SJSA1 (cell line): ENCODE results near the gene DHRS11. TPM values are rescaled to one million over a fixed set of nuclear protein-coding genes. Genes with fewer than 3 reads are reported as not detected.
"Not testable (repeated sequence)": the region's sequence is repeated elsewhere in the genome, so short reads cannot be mapped to it uniquely, and the experiment has no call there.

Source experiments
- DNase-seq, 2 experiments: peaks; one replicate each; pipeline ENCODE4 v3.0.0-alpha.2; 2015 to 2020; ENCODE audit warnings: low spot score in 2 of 2, low read depth in 1 of 2
- H3K27ac ChIP-seq: fragments of 250-450 bp; sonication (Bioruptor Pico); 2 replicates; pipeline ENCODE4 v1.5.1; 2020; ENCODE audit warnings: mild to moderate bottlenecking, moderate library complexity
- H3K27me3 ChIP-seq: fragments of 250-450 bp; sonication (Bioruptor Pico); replicated peaks from 2 replicates; pipeline ENCODE4 v1.5.1; 2020; ENCODE audit warnings: mild to moderate bottlenecking, moderate library complexity
- H3K36me3 ChIP-seq: fragments of 250-450 bp; sonication (Bioruptor Pico); 2 replicates; pipeline ENCODE4 v1.5.1; 2020; ENCODE audit warnings: mild to moderate bottlenecking
- H3K4me1 ChIP-seq: fragments of 250-450 bp; sonication (Bioruptor Pico); replicated peaks from 2 replicates; pipeline ENCODE4 v1.6.1; 2021; ENCODE audit warnings: mild to moderate bottlenecking
- H3K4me3 ChIP-seq: fragments of 250-450 bp; sonication (Bioruptor Pico); 2 replicates; pipeline ENCODE4 v1.5.1; 2020; ENCODE audit warnings: mild to moderate bottlenecking
- H3K9me3 ChIP-seq: fragments of 250-450 bp; sonication (Bioruptor Pico); replicated peaks from 2 replicates; pipeline ENCODE4 v1.5.1; 2020; ENCODE audit warnings: mild to moderate bottlenecking
- total RNA-seq: library from RNA; depleted of rRNA; stranded (reverse); fragments of >200 nt; shearing (Covaris generic); gene quantifications from 2 replicates; pipeline ENCODE4 v1.2.3, GENCODE V29; 2014

Gene DHRS11
- total RNA-seq, 1 experiment from 2014 or later, result 8.0 TPM

DNA sequence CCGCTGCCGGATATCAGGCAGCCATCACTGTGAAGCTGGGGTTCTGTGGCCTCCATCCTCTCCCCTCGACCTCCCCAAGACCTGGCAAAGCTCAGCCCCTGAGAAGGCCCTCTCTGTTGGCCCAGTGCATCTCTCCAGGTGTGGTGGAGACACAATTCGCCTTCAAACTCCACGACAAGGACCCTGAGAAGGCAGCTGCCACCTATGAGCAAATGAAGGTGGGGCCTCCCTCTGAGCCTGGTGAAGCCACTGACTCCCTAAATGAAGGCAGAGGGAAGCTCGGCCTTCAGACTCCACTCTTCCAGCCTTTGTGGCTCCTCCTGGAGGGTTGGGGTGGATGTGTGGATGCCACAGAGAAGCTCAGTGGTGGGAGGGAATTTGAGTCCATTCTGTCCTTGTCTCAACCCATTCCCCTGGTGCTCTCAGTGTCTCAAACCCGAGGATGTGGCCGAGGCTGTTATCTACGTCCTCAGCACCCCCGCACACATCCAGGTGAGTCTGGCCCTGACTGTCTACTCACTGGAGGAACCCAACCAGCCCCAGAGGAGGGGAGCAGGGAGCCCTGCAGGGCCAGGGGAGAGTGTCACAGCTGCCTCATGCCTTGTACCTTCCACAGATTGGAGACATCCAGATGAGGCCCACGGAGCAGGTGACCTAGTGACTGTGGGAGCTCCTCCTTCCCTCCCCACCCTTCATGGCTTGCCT is 8.0 kb downstream of the DHRS11 start:
- Histone ChIP-seq H3K4me3 (no peak overlapping the region), H3K9me3 (no peaks in the 10 kb centered on the region), H3K4me1 (peaks cover 14% of the 10 kb centered on the region), H3K27ac (no peak overlapping the region), H3K27me3 (no peaks in the 10 kb centered on the region), H3K36me3 (peaks cover 14% of the 10 kb centered on the region; the same call in 1 of the 2 replicates)
- no peak for DNase-seq

- no peak overlapping the region for H3K27ac ChIP-seq
- H3K4me3 ChIP-seq, result no peak overlapping the region
- H3K27me3 ChIP-seq, result no peaks in the 10 kb centered on the region
- peaks cover 14% of the 10 kb centered on the region; the same call in 1 of the 2 replicates for H3K36me3 ChIP-seq
- no peak for DNase-seq
- H3K9me3 ChIP-seq, result no peaks in the 10 kb centered on the region
- H3K4me1 ChIP-seq, result peaks cover 14% of the 10 kb centered on the region
Observed at GRCh38 chr17:36600465-36600864, 8.8 kb downstream of the DHRS11 start.

- peak overlapping the region; percentile 76 for H3K4me3 ChIP-seq
- no peaks in the 10 kb centered on the region for H3K9me3 ChIP-seq
- H3K4me1 ChIP-seq, result peaks cover 14% of the 10 kb centered on the region
- peaks cover 12% of the 10 kb centered on the region; the same call in 1 of the 2 replicates for H3K36me3 ChIP-seq
- no peaks in the 10 kb centered on the region for H3K27me3 ChIP-seq
- peak overlapping the region; percentile 78 for H3K27ac ChIP-seq
- no peak for DNase-seq
Observed at GRCh38 chr17:36600936-36601302, 9.2 kb downstream of the DHRS11 start.

DNA sequence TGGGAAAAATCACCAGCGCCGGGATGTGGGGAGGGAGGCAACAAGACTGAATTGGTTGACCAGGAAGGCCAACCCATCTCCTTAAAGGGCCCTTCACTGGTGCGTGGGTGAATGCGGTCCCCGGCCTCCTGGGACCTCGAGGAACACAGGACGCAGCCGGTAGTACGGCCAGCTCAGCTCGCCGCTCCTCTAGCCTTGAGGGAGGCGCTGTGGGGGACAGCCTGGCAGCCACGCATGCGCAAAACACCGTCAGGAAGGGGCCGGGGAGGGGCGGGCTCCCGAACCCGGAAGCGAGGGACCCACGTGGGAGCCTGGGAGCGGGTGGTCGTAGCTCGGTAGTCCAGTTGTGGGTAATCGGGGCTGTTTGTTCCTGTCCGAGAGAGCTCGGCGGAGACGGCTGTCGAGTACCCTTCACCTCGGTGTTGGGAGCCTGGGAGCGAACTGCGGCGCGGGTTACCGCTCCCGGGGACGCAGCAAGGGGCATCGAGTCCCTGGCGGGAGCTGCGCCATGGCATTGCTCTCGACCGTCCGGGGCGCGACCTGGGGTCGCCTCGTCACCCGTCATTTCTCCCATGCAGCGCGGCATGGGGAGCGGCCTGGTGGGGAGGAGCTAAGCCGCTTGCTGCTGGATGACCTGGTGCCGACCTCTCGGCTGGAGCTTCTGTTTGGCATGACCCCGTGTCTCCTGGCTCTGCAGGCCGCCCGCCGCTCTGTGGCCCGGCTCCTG is 9.8 kb downstream of the DHRS11 start, which contains the start of gene MRM1:
MRM1 (plus strand) TSS at position 281 of the 727 bp plus-strand sequence; CDS start at position 509, 228 bp downstream.
- Histone ChIP-seq H3K9me3 (no peaks in the 10 kb centered on the region), H3K27ac (peak within 1 kb of the TSS; percentile 78), H3K27me3 (no peaks in the 10 kb centered on the region), H3K4me3 (peak within 1 kb of the TSS; percentile 76), H3K36me3 (peaks cover 12% of the 10 kb centered on the region; the same call in 1 of the 2 replicates), H3K4me1 (peaks cover 14% of the 10 kb centered on the region)
- peak; percentile 95 to 96 for DNase-seq

DNA sequence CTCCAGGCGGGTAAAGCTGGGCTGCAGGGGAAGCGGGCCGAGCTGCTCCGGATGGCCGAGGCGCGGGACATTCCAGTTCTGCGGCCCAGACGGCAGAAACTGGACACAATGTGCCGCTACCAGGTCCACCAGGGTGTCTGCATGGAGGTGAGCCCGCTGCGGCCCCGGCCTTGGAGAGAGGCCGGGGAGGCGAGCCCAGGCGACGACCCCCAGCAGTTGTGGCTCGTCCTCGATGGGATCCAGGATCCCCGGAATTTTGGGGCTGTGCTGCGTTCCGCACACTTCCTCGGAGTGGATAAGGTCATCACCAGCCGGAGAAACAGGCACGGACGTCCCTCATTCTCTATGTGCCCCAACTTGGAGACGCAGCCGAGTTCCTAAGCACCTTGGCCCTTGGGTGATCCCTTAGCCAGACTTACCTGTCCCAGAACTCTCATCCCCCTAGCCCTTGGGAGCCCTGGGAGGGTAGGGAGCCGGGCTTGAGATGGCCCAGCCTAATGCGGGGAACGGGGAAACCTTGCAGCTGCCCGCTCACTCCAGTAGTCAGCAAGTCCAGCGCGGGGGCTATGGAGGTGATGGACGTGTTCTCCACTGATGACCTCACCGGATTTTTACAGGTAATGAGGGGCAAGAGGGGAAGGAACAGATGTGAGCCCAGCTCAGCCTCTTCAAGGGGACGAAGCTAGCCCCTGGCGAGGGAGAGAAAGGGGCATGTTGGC is 10.5 kb downstream of the DHRS11 start:
- peak overlapping the region; percentile 78 for H3K27ac ChIP-seq

DNA sequence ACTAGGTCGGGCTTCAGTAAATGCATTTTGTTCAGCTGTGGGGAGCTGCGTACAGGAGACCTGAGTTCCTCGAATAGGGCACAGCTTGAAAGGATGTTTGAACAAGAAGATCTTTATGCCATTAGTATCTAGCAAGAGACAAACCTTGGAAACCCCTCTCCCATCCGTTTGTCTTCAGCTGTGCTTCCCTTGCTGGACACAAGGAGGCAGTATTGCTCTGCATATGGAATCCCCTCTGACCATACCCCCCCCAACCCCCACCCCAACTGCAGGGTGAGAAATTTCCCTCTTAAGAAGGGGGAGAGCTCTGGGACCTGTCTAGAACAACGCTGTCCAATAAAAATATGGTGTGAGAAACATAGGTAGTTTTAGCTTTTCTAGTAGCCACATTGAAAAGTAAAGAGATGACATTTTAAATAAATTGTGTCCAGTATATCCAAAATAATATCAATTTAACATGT is 11.3 kb downstream of the DHRS11 start:
- peak; percentile 60 to 74 for DNase-seq
- Histone ChIP-seq H3K27me3 (no peaks in the 10 kb centered on the region), H3K4me1 (peaks cover 14% of the 10 kb centered on the region), H3K9me3 (no peaks in the 10 kb centered on the region), H3K4me3 (peak overlapping the region; percentile 76), H3K27ac (no peak overlapping the region), H3K36me3 (peaks cover 12% of the 10 kb centered on the region; the same call in 1 of the 2 replicates)

More for the DNA sequence above, 10.5 kb downstream of the DHRS11 start:
- DNase-seq, result peak in 1 of 2 experiments; percentile 35
- H3K36me3 ChIP-seq, result peaks cover 12% of the 10 kb centered on the region; the same call in 1 of the 2 replicates
- peaks cover 14% of the 10 kb centered on the region for H3K4me1 ChIP-seq
- peak overlapping the region; percentile 76 for H3K4me3 ChIP-seq
- no peaks in the 10 kb centered on the region for H3K27me3 ChIP-seq
- no peaks in the 10 kb centered on the region for H3K9me3 ChIP-seq

- H3K27me3 ChIP-seq, result not testable (repeated sequence)
Observed at GRCh38 chr17:36605028-36605427, 13.3 kb downstream of the DHRS11 start.

DNA sequence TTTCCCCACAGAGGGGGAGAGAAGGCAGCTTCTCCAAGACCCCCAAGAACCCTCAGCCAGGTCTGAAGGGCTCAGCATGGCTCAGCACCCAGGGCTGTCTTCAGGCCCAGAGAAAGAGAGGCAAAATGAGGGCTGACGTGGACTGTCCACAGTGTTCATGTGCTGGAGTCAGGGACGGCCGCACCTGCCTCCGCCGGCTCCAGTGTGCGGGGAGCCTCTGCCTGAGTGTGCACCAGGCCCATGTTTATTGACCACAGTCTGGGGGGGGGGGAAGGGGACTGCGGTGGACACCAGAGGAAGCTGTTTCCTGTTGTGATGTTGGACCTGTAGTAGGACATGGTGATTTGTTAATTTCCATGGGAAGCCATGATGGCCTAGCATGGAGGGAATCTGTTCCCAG is 16.6 kb downstream of the DHRS11 start:
- no peak overlapping the region for H3K4me3 ChIP-seq
- no peak overlapping the region for H3K27ac ChIP-seq
- H3K36me3 ChIP-seq, result peaks cover 10% of the 10 kb centered on the region; the same call in 1 of the 2 replicates
- no peaks in the 10 kb centered on the region for H3K4me1 ChIP-seq
- no peaks in the 10 kb centered on the region for H3K27me3 ChIP-seq
- no peak for DNase-seq
- no peaks in the 10 kb centered on the region for H3K9me3 ChIP-seq

More at GRCh38 chr17:36605028-36605427, 13.3 kb downstream of the DHRS11 start:
- H3K9me3 ChIP-seq, H3K4me3 ChIP-seq, H3K27ac ChIP-seq, DNase-seq: not testable (repeated sequence)
- Histone ChIP-seq H3K4me1 (peaks cover 14% of the 10 kb centered on the region), H3K36me3 (peaks cover 16% of the 10 kb centered on the region; the same call in 1 of the 2 replicates)

GRCh38 chr17:36608794-36609497 is 17.3 kb downstream of the DHRS11 start:
- DNase-seq, result no peak
- H3K27ac ChIP-seq, result no peak overlapping the region
- no peaks in the 10 kb centered on the region for H3K9me3 ChIP-seq
- H3K36me3 ChIP-seq, result peaks cover 6% of the 10 kb centered on the region; the same call in 1 of the 2 replicates
- H3K4me3 ChIP-seq, result no peak overlapping the region
- no peaks in the 10 kb centered on the region for H3K27me3 ChIP-seq
- H3K4me1 ChIP-seq, result no peaks in the 10 kb centered on the region

DNA sequence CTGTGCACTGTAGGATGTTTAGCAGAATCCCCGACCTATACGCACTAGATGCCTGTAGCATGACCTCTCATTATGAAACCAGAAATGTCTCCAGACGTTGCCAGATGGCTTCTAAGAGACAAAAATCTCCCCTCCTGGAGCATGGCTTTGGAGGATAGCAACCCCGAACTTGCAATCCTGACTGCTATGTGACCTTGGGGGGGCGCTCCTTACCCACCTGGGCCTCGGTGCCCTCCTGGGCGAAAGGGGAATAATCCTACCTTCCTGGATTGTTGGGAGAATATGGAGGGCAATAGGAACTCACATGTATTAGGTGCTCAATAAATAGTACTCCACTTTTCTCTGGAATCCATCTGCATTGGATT is 17.8 kb downstream of the DHRS11 start:
- H3K27me3 ChIP-seq, result no peaks in the 10 kb centered on the region
- H3K4me1 ChIP-seq, result no peaks in the 10 kb centered on the region
- no peaks in the 10 kb centered on the region for H3K9me3 ChIP-seq
- H3K4me3 ChIP-seq, result no peak overlapping the region
- no peak for DNase-seq
- H3K36me3 ChIP-seq, result peaks cover 4% of the 10 kb centered on the region; the same call in 1 of the 2 replicates
- H3K27ac ChIP-seq, result no peak overlapping the region

GRCh38 chr17:36610474-36610873 is 18.8 kb downstream of the DHRS11 start:
- Histone ChIP-seq H3K36me3 (peaks cover 4% of the 10 kb centered on the region; the same call in 1 of the 2 replicates), H3K4me1 (no peaks in the 10 kb centered on the region), H3K4me3 (no peak overlapping the region), H3K27me3 (no peaks in the 10 kb centered on the region), H3K27ac (no peak overlapping the region), H3K9me3 (no peaks in the 10 kb centered on the region)
- DNase-seq, result no peak

GRCh38 chr17:36611345-36612072 is 19.8 kb downstream of the DHRS11 start:
- Histone ChIP-seq H3K4me3 (no peak overlapping the region), H3K27ac (no peak overlapping the region), H3K27me3 (no peaks in the 10 kb centered on the region), H3K36me3 (peaks cover 4% of the 10 kb centered on the region; the same call in 1 of the 2 replicates), H3K9me3 (no peaks in the 10 kb centered on the region), H3K4me1 (no peaks in the 10 kb centered on the region)
- no peak for DNase-seq
